GM12878 (cell line): ENCODE results near the gene CXCL9. TPM values are rescaled to one million over a fixed set of nuclear protein-coding genes. Genes with fewer than 3 reads are reported as not detected.
A peak's percentile ranks its signal among the peaks of the same experiment; 100 is the strongest.

Source experiments
- ATAC-seq: fragments of 200-7000 bp; cut with Tn5 transposase; 3 replicates; pipeline ENCODE4 v1.9.1; 2020; ENCODE audit warnings: mild to moderate bottlenecking, moderate library complexity
- BruUV-seq: library from RNA; stranded (reverse); fragments of 400-500 nt; replicated peaks from 2 replicates; lab custom pipeline; 2021; lab: Mats Ljungman, UMichigan
- CTCF ChIA-PET: fragments of 300-600 bp; sonication (Branson Sonifier 250); formaldehyde crosslinking; extraction: SDS; loops from one replicate; lab custom pipeline; 2021; ENCODE audit warnings: inconsistent platforms; lab: Yijun Ruan, JAX
- POLR2A ChIA-PET: fragments of 350-600 bp; formaldehyde crosslinking; extraction: SDS; loops from one replicate; lab custom pipeline; 2021; ENCODE audit warnings: inconsistent platforms; lab: Charles Lee
- RAD21 ChIA-PET: fragments of 300-600 bp; sonication (Branson Sonifier 250); formaldehyde crosslinking; loops from one replicate; lab custom pipeline; 2023; ENCODE audit warnings: antibody characterized with exemption; ENCODE audit not compliant: unreplicated experiment; lab: Charles Lee
- SMC1A ChIA-PET: fragments of 300-600 bp; sonication (Branson Sonifier 250); formaldehyde crosslinking; loops from one replicate; lab custom pipeline; 2023; ENCODE audit not compliant: unreplicated experiment, uncharacterized antibody; lab: Charles Lee
- DNase-seq: peaks from one replicate; pipeline ENCODE4 v3.0.0-alpha.2; 2011; ENCODE audit warnings: low read depth, low spot score
- FAIRE-seq: peaks from 3 replicates; lab custom pipeline; 2011; peaks lifted over from hg19 to GRCh38; lab: Jason Lieb, UNC
- H2AFZ ChIP-seq: 2 replicates; pipeline ENCODE4 v1.6.0; 2011; ENCODE audit warnings: low read depth, low read length, control low read depth; ENCODE audit not compliant: control insufficient read depth
- H3K27ac ChIP-seq: 2 replicates; pipeline ENCODE4 v1.5.1; 2011; ENCODE audit warnings: control low read depth; ENCODE audit not compliant: control insufficient read depth, insufficient read depth
- H3K27me3 ChIP-seq, 2 experiments: replicated peaks in 1 of 2; 2 replicates each; pipeline versions ENCODE4 v1.6.0 to v1.6.1; 2011; ENCODE audit warnings: low read length in 1 of 2; ENCODE audit not compliant: control insufficient read depth in 2 of 2, insufficient read depth in 2 of 2
- H3K36me3 ChIP-seq, 2 experiments: 2 replicates each; pipeline ENCODE4 v1.5.1; 2011; ENCODE audit warnings: low read length in 1 of 2; ENCODE audit not compliant: control insufficient read depth in 2 of 2, insufficient read depth in 2 of 2
- H3K4me1 ChIP-seq: 2 replicates; pipeline ENCODE4 v1.6.1; 2011; ENCODE audit warnings: mild to moderate bottlenecking, low read length, moderate library complexity, mixed read lengths; ENCODE audit not compliant: control insufficient read depth, insufficient read depth
- H3K4me2 ChIP-seq: 2 replicates; pipeline ENCODE4 v1.6.0; 2011; ENCODE audit warnings: control low read depth; ENCODE audit not compliant: control insufficient read depth, insufficient read depth
- H3K4me3 ChIP-seq: fragments of 200-600 bp; sonication (generic); 2 replicates; pipeline ENCODE4 v1.5.1; 2016
- H3K79me2 ChIP-seq: 2 replicates; pipeline ENCODE4 v1.6.0; 2011; ENCODE audit warnings: low read length; ENCODE audit not compliant: control insufficient read depth, insufficient read depth
- H3K9ac ChIP-seq: 2 replicates; pipeline ENCODE4 v1.8.0; 2011; ENCODE audit warnings: low read length, control low read depth, mixed read lengths; ENCODE audit not compliant: control insufficient read depth, insufficient read depth
- H3K9me3 ChIP-seq: replicated peaks from 3 replicates; pipeline ENCODE4 v1.5.1; 2011; ENCODE audit warnings: mild to moderate bottlenecking, low read length; ENCODE audit not compliant: control insufficient read depth, insufficient read depth
- H4K20me1 ChIP-seq: 2 replicates; pipeline ENCODE4 v1.6.0; 2011; ENCODE audit not compliant: control insufficient read depth, insufficient read depth
- GABPA ChIP-seq: IDR thresholded peaks from 2 replicates; pipeline ENCODE4 v1.6.1; 2014; ENCODE audit warnings: antibody characterized with exemption, low read depth, mild to moderate bottlenecking, inconsistent platforms
- JUNB ChIP-seq: IDR thresholded peaks from 2 replicates; pipeline ENCODE4 v1.6.1; 2016; ENCODE audit warnings: antibody characterized with exemption, mild to moderate bottlenecking
- MEF2A ChIP-seq: IDR thresholded peaks from 2 replicates; pipeline ENCODE4 v1.6.1; 2011; ENCODE audit warnings: low read depth, mild to moderate bottlenecking, low read length, moderate library complexity; ENCODE audit not compliant: insufficient read depth
- NFIC ChIP-seq: IDR thresholded peaks from 2 replicates; pipeline ENCODE4 v1.6.1; 2012; ENCODE audit warnings: low read depth, mild to moderate bottlenecking, inconsistent platforms, low read length, moderate library complexity
- PKNOX1 ChIP-seq: fragments of 450-650 bp; IDR thresholded peaks from 2 replicates; pipeline ENCODE4 v1.6.1; 2016; ENCODE audit warnings: mild to moderate bottlenecking
- POLR2AphosphoS5 ChIP-seq: IDR thresholded peaks from 2 replicates; pipeline ENCODE4 v1.6.1; 2011; ENCODE audit warnings: mild to moderate bottlenecking, low read length, inconsistent platforms
- PRDM15 ChIP-seq: fragments of 450-650 bp; formaldehyde crosslinking; IDR thresholded peaks from 2 replicates; pipeline ENCODE4 v1.4.0; 2020; ENCODE audit warnings: mild to moderate bottlenecking, moderate library complexity
- SMAD5 ChIP-seq: IDR thresholded peaks from 2 replicates; pipeline ENCODE4 v1.6.1; 2016; ENCODE audit warnings: antibody characterized with exemption, low read depth
- ZNF217 ChIP-seq: fragments of 450-650 bp; IDR thresholded peaks from 2 replicates; pipeline ENCODE4 v1.6.1; 2017; ENCODE audit warnings: antibody characterized with exemption, mild to moderate bottlenecking
- WGBS: methylation state at CpG from one replicate; pipeline ENCODE4 v1.1.6; 2016; ENCODE audit warnings: low lambda C conversion rate; ENCODE audit not compliant: insufficient replicate concordance, insufficient coverage; ENCODE audit errors: missing lambda C conversion rate; 5-methylcytosine and 5-hydroxymethylcytosine counted together
- in situ Hi-C: fragments of 300-500 bp; cut with MboI; formaldehyde crosslinking; loops from 9 replicates; pipeline ENCODE4 v1.14.3; 2018; ENCODE audit warnings: mixed read lengths
- intact Hi-C: fragments of 100-400 bp; cut with micrococcal nuclease; formaldehyde crosslinking; loops from one replicate; pipeline ENCODE4 v1.14.2; 2022; ENCODE audit not compliant: unreplicated experiment
- polyA plus RNA-seq, 11 experiments: library from polyadenylated mRNA; depleted of rRNA in 4 of 11; unstranded in 6 of 11; stranded (reverse) in 5 of 11; fragments of >200 nt; fragmentation: Nextera tagmentation in 4 of 11; fragmentation: Illumina TruSeq in 1 of 11; extraction: Ambion mirVana in 4 of 11; extraction: Trizol in 1 of 11; gene quantifications; 1 replicate in 1 of 11; 2 replicates in 10 of 11; pipeline versions ENCODE4 v1.2.1 to v1.2.3, GENCODE V29; 2011 to 2016; ENCODE audit warnings: inconsistent platforms in 2 of 11, missing spikeins in 2 of 11, low read depth in 1 of 11
- total RNA-seq, 4 experiments: library from RNA; depleted of rRNA in 3 of 4; stranded (reverse); fragments of >200 nt in 3 of 4; fragmentation: Illumina TruSeq in 1 of 4; extraction: Trizol in 1 of 4; gene quantifications; 2 replicates each; pipeline versions ENCODE4 v1.2.1 to v1.2.3, GENCODE V29; 2013 to 2021

CXCL9 gene
- total and polyA plus RNA-seq, 10 of the 15 experiments (the other 5 are each of a cell fraction or from before 2014, with no cell fraction given): 0.03 to 0.46 (median 0.22) TPM; not detected in 1

- no peaks in the 10 kb centered on the region for H3K36me3 ChIP-seq
- ChIA-PET POLR2A (no interaction called here), RAD21 (no interaction called here), SMC1A (interaction anchor here (0.6 to 2.3 kb wide), 5 partner anchors 23 to 428 kb away, joined by 3 to 7 read pairs (median 4); partner anchors contain the start of gene SDAD1), CTCF (interaction anchor here (0.6 to 1.7 kb wide), 3 partner anchors 16 to 51 kb away, joined by 3 to 8 read pairs (median 4); no protein-coding TSS in a partner anchor)
- H4K20me1 ChIP-seq: no peaks in the 10 kb centered on the region
- in situ Hi-C loops: no loop called here
- ATAC-seq: peak; percentile 29
- BruUV-seq: no TSS peak
- no peak overlapping the region for H3K4me3 ChIP-seq
- H3K27me3 ChIP-seq: no peaks in the 10 kb centered on the region; a peak in 1 of 4 replicates
- H3K9ac ChIP-seq: no peak overlapping the region
- intact Hi-C loops: loop anchor here (5.0 kb wide), 1 partner anchor 44 kb away; no protein-coding TSS in a partner anchor
- TF ChIP-seq POLR2AphosphoS5 (no peak), JUNB (0 out of 2 replicates have a peak, but pooled peaks have one; percentile 28), MEF2A (0 out of 2 replicates have a peak, but pooled peaks have one; percentile 48), SMAD5 (no peak), PRDM15 (CRISPR knock-in tag) (no peak), NFIC (peak; percentile 53; the same call in 1 of the 2 replicates), GABPA (0 out of 2 replicates have a peak, but pooled peaks have one; percentile 16), ZNF217 (0 out of 2 replicates have a peak, but pooled peaks have one; percentile 21), PKNOX1 (0 out of 2 replicates have a peak, but pooled peaks have one; percentile 22)
- no peaks in the 10 kb centered on the region; the same call in 2 of the 3 replicates for H3K9me3 ChIP-seq
- H3K4me1 ChIP-seq: peaks cover 51% of the 10 kb centered on the region
- H3K4me2 ChIP-seq: no peak overlapping the region
- H3K27ac ChIP-seq: no peak overlapping the region
- WGBS: 5% methylated on average over 1 of the region's 1 CpG
- H3K79me2 ChIP-seq: no peaks in the 10 kb centered on the region
- DNase-seq: no peak
- no peak overlapping the region for H2AFZ ChIP-seq
- FAIRE-seq: no peak
These were observed 6.2 kb upstream of the CXCL9 start for GRCh38 chr4:76013540-76013939.
